ENCODE measurements around the gene BCL3. TPM values are rescaled to one million over a fixed set of nuclear protein-coding genes. Genes with fewer than 3 reads are reported as not detected.

BCL3 gene
- total RNA-seq, 1 donor from 2014 or later = not detected

DNA sequence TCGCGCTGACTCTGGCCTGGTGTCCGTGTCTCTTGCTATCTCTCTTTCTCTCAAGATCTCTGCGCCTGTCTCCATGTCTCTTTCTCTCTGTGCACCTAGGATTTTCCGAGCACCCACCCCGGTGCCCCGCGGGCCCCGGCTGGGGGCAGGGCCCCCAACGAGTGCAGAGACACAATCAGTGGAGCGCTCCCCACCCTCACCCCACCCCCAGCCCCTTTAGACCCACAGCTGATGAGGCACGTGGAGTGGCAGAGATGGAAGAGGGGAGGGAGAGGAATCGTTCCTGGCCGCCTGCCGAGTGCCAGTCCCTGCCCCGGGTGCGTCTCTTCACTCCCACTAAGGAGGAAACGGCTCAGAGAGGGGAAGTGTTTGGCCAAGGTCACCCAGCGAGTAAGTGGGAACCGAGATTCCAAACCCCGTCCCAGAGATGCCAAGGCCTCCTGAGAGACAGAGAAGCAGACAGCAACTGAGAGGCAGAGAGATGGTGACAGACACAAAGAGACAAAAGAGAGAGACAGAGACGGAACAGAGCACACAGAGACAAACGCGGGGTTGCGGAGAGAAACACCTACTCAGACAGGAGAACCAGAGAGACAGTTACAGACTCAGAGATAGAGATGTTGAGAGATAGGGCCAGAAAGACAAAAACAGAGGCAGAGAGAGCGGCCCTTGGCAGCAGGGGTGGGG lies 626 bp upstream of the BCL3 start:
- Mint-ChIP-seq H3K36me3 (no peaks in the 10 kb centered on the region), H3K9me3 (no peaks in the 10 kb centered on the region), H3K4me3 (peak overlapping the region; percentile 85), H3K27ac (no peak overlapping the region), H3K27me3 (ENCODE audit: insufficient read depth, low read depth) (peaks cover 62% of the 10 kb centered on the region), H3K4me1 (peaks cover 16% of the 10 kb centered on the region)
- peak; percentile 17 for DNase-seq (ENCODE audit: low spot score)
- Histone ChIP-seq H4K20me1 (ENCODE audit: low read depth) (peaks cover 14% of the 10 kb centered on the region), H3K27ac (no peak overlapping the region), H3K4me1 (no peaks in the 10 kb centered on the region), H3F3A (ENCODE audit: low read depth) (peaks cover 6% of the 10 kb centered on the region), H3K9ac (no peak overlapping the region), H3K4me3 (peak overlapping the region; percentile 46), H3K79me2 (ENCODE audit: low read depth) (no peaks in the 10 kb centered on the region), H3K36me3 (no peaks in the 10 kb centered on the region), H3K27me3 (peaks cover 85% of the 10 kb centered on the region), H2AFZ (replicated peaks) (no peak overlapping the region), H3K4me2 (peak overlapping the region; percentile 82), H3K9me3 (ENCODE audit: low read depth) (no peaks in the 10 kb centered on the region)
- TF ChIP-seq CTCF (IDR thresholded peaks at IDR 0.05) = no peak
- peak; percentile 67 for TF ChIP-seq EZH2phosphoT487 (IDR thresholded peaks at IDR 0.05)
- peak; percentile 79 for TF ChIP-seq EZH2 (IDR thresholded peaks at IDR 0.05)

GRCh38 chr19:44749292-44749691 lies 784 bp downstream of the BCL3 start:
- peaks cover 6% of the 10 kb centered on the region for H3F3A ChIP-seq (ENCODE audit: low read depth)
- Mint-ChIP-seq H3K36me3 (no peaks in the 10 kb centered on the region), H3K9me3 (no peaks in the 10 kb centered on the region), H3K4me1 (peaks cover 23% of the 10 kb centered on the region), H3K27ac (no peak overlapping the region), H3K27me3 (ENCODE audit: insufficient read depth, low read depth) (peaks cover 66% of the 10 kb centered on the region), H3K4me3 (peak overlapping the region; percentile 81)
- peaks cover 6% of the 10 kb centered on the region for H3K4me1 ChIP-seq
- TF ChIP-seq EZH2 (IDR thresholded peaks at IDR 0.05) (no peak), CTCF (IDR thresholded peaks at IDR 0.05) (no peak), EZH2phosphoT487 (IDR thresholded peaks at IDR 0.05) (no peak)
- DNase-seq (ENCODE audit: low spot score) = no peak
- no peak overlapping the region for H3K27ac ChIP-seq
- no peak overlapping the region for H2AFZ ChIP-seq (replicated peaks)
- H3K9ac ChIP-seq = no peak overlapping the region
- H3K9me3 ChIP-seq (ENCODE audit: low read depth) = no peaks in the 10 kb centered on the region
- peaks cover 17% of the 10 kb centered on the region for H4K20me1 ChIP-seq (ENCODE audit: low read depth)
- H3K36me3 ChIP-seq = no peaks in the 10 kb centered on the region
- H3K27me3 ChIP-seq = peaks cover 99% of the 10 kb centered on the region
- H3K4me2 ChIP-seq = no peak overlapping the region
- H3K4me3 ChIP-seq = no peak overlapping the region
- no peaks in the 10 kb centered on the region for H3K79me2 ChIP-seq (ENCODE audit: low read depth)

- DNase-seq (ENCODE audit: low spot score) = no peak
- TF ChIP-seq CTCF (IDR thresholded peaks at IDR 0.05) (no peak), EZH2phosphoT487 (IDR thresholded peaks at IDR 0.05) (no peak), EZH2 (IDR thresholded peaks at IDR 0.05) (no peak)
- H3K27me3 Mint-ChIP-seq (ENCODE audit: insufficient read depth, low read depth) = peaks cover 71% of the 10 kb centered on the region
- H3K9me3 Mint-ChIP-seq = no peaks in the 10 kb centered on the region
- no peak overlapping the region for H3K27ac ChIP-seq
- H2AFZ ChIP-seq (replicated peaks) = no peak overlapping the region
- H3K36me3 Mint-ChIP-seq = no peaks in the 10 kb centered on the region
- no peaks in the 10 kb centered on the region for H3K36me3 ChIP-seq
- H3K4me2 ChIP-seq = no peak overlapping the region
- H3K4me3 ChIP-seq = no peak overlapping the region
- no peak overlapping the region for H3K9ac ChIP-seq
- peaks cover 10% of the 10 kb centered on the region for H3K4me1 ChIP-seq
- no peaks in the 10 kb centered on the region for H3K79me2 ChIP-seq (ENCODE audit: low read depth)
- H3K9me3 ChIP-seq (ENCODE audit: low read depth) = no peaks in the 10 kb centered on the region
- H3K27ac Mint-ChIP-seq = no peak overlapping the region
- peaks cover 100% of the 10 kb centered on the region for H3K27me3 ChIP-seq
- H4K20me1 ChIP-seq (ENCODE audit: low read depth) = peaks cover 18% of the 10 kb centered on the region
- peaks cover 28% of the 10 kb centered on the region for H3K4me1 Mint-ChIP-seq
- H3F3A ChIP-seq (ENCODE audit: low read depth) = peaks cover 6% of the 10 kb centered on the region
- peak overlapping the region; percentile 81 for H3K4me3 Mint-ChIP-seq
Observed at GRCh38 chr19:44749994-44750393, 1.5 kb downstream of the BCL3 start.
